Uterus (tissue), 4 donors: ENCODE measurements around the gene FBH1. TPM values are rescaled to one million over a fixed set of nuclear protein-coding genes. Genes with fewer than 3 reads are reported as not detected.

Experiments used
- DNase-seq, 2 donors: peaks; one replicate each; pipeline ENCODE4 v3.0.0-alpha.2; 2019 to 2020
- H3K27ac ChIP-seq, 2 donors: fragments of 200-600 bp; sonication (generic); 1 replicate in 1 of 2; 2 replicates in 1 of 2; pipeline ENCODE4 v1.5.1; 2016 to 2018
- H3K27me3 ChIP-seq, 2 donors: fragments of 200-600 bp; sonication (generic); one replicate each; pipeline ENCODE4 v1.5.1; 2018 to 2019; ENCODE audit warnings: control low read depth in 1 of 2
- H3K36me3 ChIP-seq, 2 donors: fragments of 200-600 bp; sonication (generic); one replicate each; pipeline ENCODE4 v1.5.1; 2019; ENCODE audit warnings: control low read depth in 1 of 2
- H3K4me1 ChIP-seq, 2 donors: fragments of 200-600 bp; sonication (generic); one replicate each; pipeline ENCODE4 v1.5.1; 2018 to 2019; ENCODE audit warnings: control low read depth in 1 of 2
- H3K4me3 ChIP-seq, 2 donors: fragments of 200-600 bp; sonication (generic); 1 replicate in 1 of 2; 2 replicates in 1 of 2; pipeline ENCODE4 v1.5.1; 2018 to 2019; ENCODE audit warnings: mild to moderate bottlenecking in 1 of 2
- H3K9me3 ChIP-seq, 2 donors: fragments of 200-600 bp; sonication (generic); one replicate each; pipeline ENCODE4 v1.5.1; 2019; ENCODE audit warnings: control low read depth in 1 of 2
- POLR2A ChIP-seq, 2 donors: fragments of 450-650 bp; IDR thresholded peaks; one replicate each; pipeline ENCODE4 v1.6.1; 2016; ENCODE audit warnings: antibody characterized with exemption in 2 of 2, mild to moderate bottlenecking in 1 of 2, moderate library complexity in 1 of 2
- intact Hi-C: fragments of 100-400 bp; cut with DNase I; formaldehyde crosslinking; loops from one replicate; pipeline ENCODE4 v1.15.1; 2023; ENCODE audit warnings: low total_unique reads
- total RNA-seq, 4 donors: library from RNA; depleted of rRNA in 3 of 4; stranded (reverse); fragments of >200 nt in 3 of 4; gene quantifications; one replicate each; pipeline versions ENCODE4 v1.1.0 to v1.2.4, GENCODE V29; 2014 to 2023
- TF ChIP-seq, protein P1 (sequence below), 4 experiments: fragments of 200-600 bp in 2 of 4; fragments of 450-650 bp in 2 of 4; sonication (generic) in 2 of 4; IDR thresholded peaks; one replicate each; pipeline ENCODE4 v1.5.1; 2016 to 2019; ENCODE audit warnings: antibody characterized with exemption in 4 of 4, mild to moderate bottlenecking in 2 of 4, moderate library complexity in 1 of 4
- donor health status: DM: yes; HTN: yes; CAD: no.

FBH1 gene
- total RNA-seq, 4 donors from 2014 or later: 55.0 to 119 (median 85.8) TPM

- TF ChIP-seq, protein P1, sequence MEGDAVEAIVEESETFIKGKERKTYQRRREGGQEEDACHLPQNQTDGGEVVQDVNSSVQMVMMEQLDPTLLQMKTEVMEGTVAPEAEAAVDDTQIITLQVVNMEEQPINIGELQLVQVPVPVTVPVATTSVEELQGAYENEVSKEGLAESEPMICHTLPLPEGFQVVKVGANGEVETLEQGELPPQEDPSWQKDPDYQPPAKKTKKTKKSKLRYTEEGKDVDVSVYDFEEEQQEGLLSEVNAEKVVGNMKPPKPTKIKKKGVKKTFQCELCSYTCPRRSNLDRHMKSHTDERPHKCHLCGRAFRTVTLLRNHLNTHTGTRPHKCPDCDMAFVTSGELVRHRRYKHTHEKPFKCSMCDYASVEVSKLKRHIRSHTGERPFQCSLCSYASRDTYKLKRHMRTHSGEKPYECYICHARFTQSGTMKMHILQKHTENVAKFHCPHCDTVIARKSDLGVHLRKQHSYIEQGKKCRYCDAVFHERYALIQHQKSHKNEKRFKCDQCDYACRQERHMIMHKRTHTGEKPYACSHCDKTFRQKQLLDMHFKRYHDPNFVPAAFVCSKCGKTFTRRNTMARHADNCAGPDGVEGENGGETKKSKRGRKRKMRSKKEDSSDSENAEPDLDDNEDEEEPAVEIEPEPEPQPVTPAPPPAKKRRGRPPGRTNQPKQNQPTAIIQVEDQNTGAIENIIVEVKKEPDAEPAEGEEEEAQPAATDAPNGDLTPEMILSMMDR (IDR thresholded peaks at IDR 0.05): no peak
- TF ChIP-seq POLR2A (IDR thresholded peaks at IDR 0.05): no peak
- no peaks in the 10 kb centered on the region for H3K36me3 ChIP-seq
Measured at GRCh38 chr10:5918763-5919162, 28.7 kb downstream of the FBH1 start.

DNA sequence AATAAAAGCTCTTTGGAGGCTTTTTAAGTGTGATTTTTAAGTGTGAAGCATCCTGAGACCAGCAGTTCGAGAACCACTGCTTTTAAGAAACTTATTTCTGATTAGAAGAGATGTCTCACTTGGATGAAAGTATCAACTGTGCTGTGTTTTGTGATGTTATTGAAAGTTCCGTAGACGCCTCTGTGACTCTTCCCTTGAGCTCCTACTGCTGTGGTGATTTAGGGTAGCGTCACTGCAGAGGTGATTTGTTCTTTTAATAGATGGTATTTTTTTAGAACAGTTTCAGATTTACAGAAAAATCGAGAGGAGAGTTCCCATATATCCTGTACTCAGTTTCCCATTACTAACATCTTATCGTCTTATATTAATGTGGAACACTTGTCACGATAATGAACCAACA, 29.5 kb downstream of the FBH1 start:
- intact Hi-C loops: no loop called here
- TF ChIP-seq, protein P1 (IDR thresholded peaks at IDR 0.05): no peak
- TF ChIP-seq POLR2A (IDR thresholded peaks at IDR 0.05): no peak
- Histone ChIP-seq H3K4me3 (no peak overlapping the region), H3K27me3 (no peaks in the 10 kb centered on the region), H3K27ac (no peak overlapping the region), H3K9me3 (no peaks in the 10 kb centered on the region), H3K4me1 (no peaks in the 10 kb centered on the region), H3K36me3 (no peaks in the 10 kb centered on the region)
- no peak for DNase-seq

More at GRCh38 chr10:5918763-5919162, 28.7 kb downstream of the FBH1 start:
- Histone ChIP-seq H3K4me1 (no peaks in the 10 kb centered on the region), H3K4me3 (no peak overlapping the region), H3K9me3 (no peaks in the 10 kb centered on the region), H3K27me3 (no peaks in the 10 kb centered on the region), H3K27ac (no peak overlapping the region)
- DNase-seq: no peak
- intact Hi-C loops: no loop called here

DNA sequence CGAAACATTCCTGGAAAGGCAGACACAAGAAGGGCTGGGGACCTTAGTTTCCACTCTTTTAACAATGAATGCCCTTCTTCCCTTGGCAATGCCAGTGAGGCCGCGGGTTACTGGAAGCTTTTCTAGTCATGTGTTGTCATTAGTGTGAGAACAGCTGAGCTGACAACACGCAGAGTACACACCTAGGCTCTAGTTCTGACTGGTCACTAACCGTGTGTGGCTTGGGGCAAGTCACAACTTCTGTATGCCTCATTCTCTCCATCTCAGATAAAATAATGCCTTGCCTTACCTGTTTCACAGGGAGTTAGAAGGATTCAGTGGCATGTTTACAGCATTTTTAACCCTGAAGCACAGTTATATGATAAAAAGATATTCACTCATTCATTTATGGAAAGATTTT, 31.7 kb downstream of the FBH1 start:
- no peak for TF ChIP-seq POLR2A (IDR thresholded peaks at IDR 0.05)
- TF ChIP-seq, protein P1 (IDR thresholded peaks at IDR 0.05): no peak
- Histone ChIP-seq H3K4me1 (no peaks in the 10 kb centered on the region), H3K9me3 (no peaks in the 10 kb centered on the region), H3K4me3 (no peak overlapping the region), H3K27me3 (no peaks in the 10 kb centered on the region), H3K36me3 (no peaks in the 10 kb centered on the region), H3K27ac (no peak overlapping the region)
- no peak for DNase-seq
- intact Hi-C loops: no loop called here

GRCh38 chr10:5924889-5925288, 34.8 kb downstream of the FBH1 start:
- H3K27me3 ChIP-seq: no peaks in the 10 kb centered on the region
- TF ChIP-seq, protein P1 (IDR thresholded peaks at IDR 0.05): no peak
- no peak for TF ChIP-seq POLR2A (IDR thresholded peaks at IDR 0.05)
- no peak overlapping the region for H3K27ac ChIP-seq
- no peak overlapping the region for H3K4me3 ChIP-seq
- no peaks in the 10 kb centered on the region for H3K9me3 ChIP-seq
- intact Hi-C loops: no loop called here
- H3K36me3 ChIP-seq: no peaks in the 10 kb centered on the region
- H3K4me1 ChIP-seq: no peaks in the 10 kb centered on the region
- DNase-seq: no peak

DNA sequence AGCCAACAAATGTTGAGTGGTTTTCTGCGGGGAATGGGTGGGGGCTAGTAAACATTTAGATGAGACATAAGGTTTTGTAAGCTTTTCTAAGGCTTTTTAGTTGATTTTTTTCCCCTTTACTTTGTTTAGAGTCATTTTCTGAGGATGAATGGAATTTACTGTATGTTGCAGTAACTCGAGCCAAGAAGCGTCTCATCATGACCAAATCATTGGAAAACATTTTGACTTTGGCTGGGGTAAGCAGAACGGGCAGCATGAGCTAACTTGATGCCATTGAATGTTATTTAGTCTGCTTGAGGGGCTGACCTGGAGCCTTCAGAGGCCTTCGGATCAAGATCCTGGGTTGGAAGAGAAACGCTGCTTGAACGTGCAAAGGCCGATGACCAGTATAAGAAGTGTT, 37.3 kb downstream of the FBH1 start:
- Histone ChIP-seq H3K9me3 (no peaks in the 10 kb centered on the region), H3K4me1 (no peaks in the 10 kb centered on the region), H3K36me3 (no peaks in the 10 kb centered on the region), H3K27ac (peak overlapping the region in 1 of 2 donors; percentile 25), H3K4me3 (no peak overlapping the region), H3K27me3 (no peaks in the 10 kb centered on the region)
- intact Hi-C loops: no loop called here
- no peak for DNase-seq
- TF ChIP-seq, protein P1 (IDR thresholded peaks at IDR 0.05): no peak
- no peak for TF ChIP-seq POLR2A (IDR thresholded peaks at IDR 0.05)
